Measurements from ENCODE around the gene CACNB4. TPM values are rescaled to one million over a fixed set of nuclear protein-coding genes. Genes with fewer than 3 reads are reported as not detected.

Gene CACNB4
- total RNA-seq, 1 experiment from 2014 or later = 2.0 TPM

DNA sequence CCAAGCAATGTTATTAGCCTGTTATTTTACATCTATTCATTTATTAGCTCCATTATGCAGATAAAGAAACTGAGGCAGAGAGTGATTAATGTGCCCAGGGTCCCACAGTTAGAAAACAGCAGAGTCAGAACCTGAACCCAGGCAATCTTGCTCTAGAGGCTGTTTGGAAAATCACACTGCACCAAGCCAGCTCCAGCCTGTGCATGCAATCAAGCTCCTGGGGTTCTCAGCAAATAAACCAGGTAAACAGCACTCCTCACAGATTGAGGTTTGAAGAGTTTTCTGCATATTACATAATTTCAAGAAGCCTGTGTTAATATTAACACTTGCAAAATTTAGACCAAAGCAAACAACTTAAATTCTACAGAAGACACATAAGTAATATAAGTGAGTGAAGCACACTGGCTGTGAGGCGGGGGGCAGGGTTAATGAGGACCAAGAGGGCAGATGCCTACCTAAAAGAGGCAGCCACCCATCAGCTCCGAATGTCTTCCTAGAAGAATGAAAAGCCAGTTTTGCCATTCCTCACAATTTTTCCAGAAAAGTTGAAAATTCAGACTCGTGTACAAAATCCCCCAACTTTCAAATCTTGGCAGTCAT, 35.4 kb downstream of the CACNB4 start:
- DNase-seq (ENCODE audit: low read depth, low spot score) (no peak), ATAC-seq (no peak)
- intact Hi-C loops (cut with micrococcal nuclease) = no loop called here
- H4K20me1 ChIP-seq (ENCODE audit: insufficient read depth) = no peaks in the 10 kb centered on the region
- H3K4me2 ChIP-seq (ENCODE audit: low read length) = no peak overlapping the region
- no peak overlapping the region for H3K27ac ChIP-seq (ENCODE audit: low read depth, low read length)
- H3K9me3 ChIP-seq (ENCODE audit: control insufficient read depth in 1 of 2, insufficient read depth in 1 of 2, low read depth in 1 of 2, low read length in 2 of 2) = no peaks in the 10 kb centered on the region
- CTCF ChIA-PET = no interaction called here
- no peaks in the 10 kb centered on the region for H3K36me3 ChIP-seq (ENCODE audit: control insufficient read depth in 1 of 2, insufficient read depth in 2 of 2, low read length in 2 of 2)
- no peaks in the 10 kb centered on the region for H3K27me3 ChIP-seq (ENCODE audit: insufficient read depth, low read length)
- no peak overlapping the region for H2AFZ ChIP-seq (ENCODE audit: low read depth, low read length, poor library complexity, severe bottlenecking)
- TF ChIP-seq, protein P1, sequence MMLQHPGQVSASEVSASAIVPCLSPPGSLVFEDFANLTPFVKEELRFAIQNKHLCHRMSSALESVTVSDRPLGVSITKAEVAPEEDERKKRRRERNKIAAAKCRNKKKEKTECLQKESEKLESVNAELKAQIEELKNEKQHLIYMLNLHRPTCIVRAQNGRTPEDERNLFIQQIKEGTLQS (IDR thresholded peaks at IDR 0.05) = no peak
- TF ChIP-seq EZH2 (IDR thresholded peaks at IDR 0.05) (no peak), RAD21 (IDR thresholded peaks at IDR 0.05; ENCODE audit: low read depth) (no peak), JUND (IDR thresholded peaks at IDR 0.05) (no peak), FOSL1 (IDR thresholded peaks at IDR 0.05; ENCODE audit: low read depth) (no peak), ZNF274 (IDR thresholded peaks at IDR 0.05; ENCODE audit: low read depth, low read length) (no peak), SP1 (IDR thresholded peaks at IDR 0.05; ENCODE audit: low read depth) (no peak)
- TF ChIP-seq, protein P2, sequence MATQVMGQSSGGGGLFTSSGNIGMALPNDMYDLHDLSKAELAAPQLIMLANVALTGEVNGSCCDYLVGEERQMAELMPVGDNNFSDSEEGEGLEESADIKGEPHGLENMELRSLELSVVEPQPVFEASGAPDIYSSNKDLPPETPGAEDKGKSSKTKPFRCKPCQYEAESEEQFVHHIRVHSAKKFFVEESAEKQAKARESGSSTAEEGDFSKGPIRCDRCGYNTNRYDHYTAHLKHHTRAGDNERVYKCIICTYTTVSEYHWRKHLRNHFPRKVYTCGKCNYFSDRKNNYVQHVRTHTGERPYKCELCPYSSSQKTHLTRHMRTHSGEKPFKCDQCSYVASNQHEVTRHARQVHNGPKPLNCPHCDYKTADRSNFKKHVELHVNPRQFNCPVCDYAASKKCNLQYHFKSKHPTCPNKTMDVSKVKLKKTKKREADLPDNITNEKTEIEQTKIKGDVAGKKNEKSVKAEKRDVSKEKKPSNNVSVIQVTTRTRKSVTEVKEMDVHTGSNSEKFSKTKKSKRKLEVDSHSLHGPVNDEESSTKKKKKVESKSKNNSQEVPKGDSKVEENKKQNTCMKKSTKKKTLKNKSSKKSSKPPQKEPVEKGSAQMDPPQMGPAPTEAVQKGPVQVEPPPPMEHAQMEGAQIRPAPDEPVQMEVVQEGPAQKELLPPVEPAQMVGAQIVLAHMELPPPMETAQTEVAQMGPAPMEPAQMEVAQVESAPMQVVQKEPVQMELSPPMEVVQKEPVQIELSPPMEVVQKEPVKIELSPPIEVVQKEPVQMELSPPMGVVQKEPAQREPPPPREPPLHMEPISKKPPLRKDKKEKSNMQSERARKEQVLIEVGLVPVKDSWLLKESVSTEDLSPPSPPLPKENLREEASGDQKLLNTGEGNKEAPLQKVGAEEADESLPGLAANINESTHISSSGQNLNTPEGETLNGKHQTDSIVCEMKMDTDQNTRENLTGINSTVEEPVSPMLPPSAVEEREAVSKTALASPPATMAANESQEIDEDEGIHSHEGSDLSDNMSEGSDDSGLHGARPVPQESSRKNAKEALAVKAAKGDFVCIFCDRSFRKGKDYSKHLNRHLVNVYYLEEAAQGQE (IDR thresholded peaks at IDR 0.05; ENCODE audit: low read depth) = no peak
- TF ChIP-seq, protein P3, sequence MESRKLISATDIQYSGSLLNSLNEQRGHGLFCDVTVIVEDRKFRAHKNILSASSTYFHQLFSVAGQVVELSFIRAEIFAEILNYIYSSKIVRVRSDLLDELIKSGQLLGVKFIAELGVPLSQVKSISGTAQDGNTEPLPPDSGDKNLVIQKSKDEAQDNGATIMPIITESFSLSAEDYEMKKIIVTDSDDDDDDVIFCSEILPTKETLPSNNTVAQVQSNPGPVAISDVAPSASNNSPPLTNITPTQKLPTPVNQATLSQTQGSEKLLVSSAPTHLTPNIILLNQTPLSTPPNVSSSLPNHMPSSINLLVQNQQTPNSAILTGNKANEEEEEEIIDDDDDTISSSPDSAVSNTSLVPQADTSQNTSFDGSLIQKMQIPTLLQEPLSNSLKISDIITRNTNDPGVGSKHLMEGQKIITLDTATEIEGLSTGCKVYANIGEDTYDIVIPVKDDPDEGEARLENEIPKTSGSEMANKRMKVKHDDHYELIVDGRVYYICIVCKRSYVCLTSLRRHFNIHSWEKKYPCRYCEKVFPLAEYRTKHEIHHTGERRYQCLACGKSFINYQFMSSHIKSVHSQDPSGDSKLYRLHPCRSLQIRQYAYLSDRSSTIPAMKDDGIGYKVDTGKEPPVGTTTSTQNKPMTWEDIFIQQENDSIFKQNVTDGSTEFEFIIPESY (IDR thresholded peaks at IDR 0.05; ENCODE audit: extremely low read depth, insufficient replicate concordance, low read length) = no peak
- TF ChIP-seq, protein P4, sequence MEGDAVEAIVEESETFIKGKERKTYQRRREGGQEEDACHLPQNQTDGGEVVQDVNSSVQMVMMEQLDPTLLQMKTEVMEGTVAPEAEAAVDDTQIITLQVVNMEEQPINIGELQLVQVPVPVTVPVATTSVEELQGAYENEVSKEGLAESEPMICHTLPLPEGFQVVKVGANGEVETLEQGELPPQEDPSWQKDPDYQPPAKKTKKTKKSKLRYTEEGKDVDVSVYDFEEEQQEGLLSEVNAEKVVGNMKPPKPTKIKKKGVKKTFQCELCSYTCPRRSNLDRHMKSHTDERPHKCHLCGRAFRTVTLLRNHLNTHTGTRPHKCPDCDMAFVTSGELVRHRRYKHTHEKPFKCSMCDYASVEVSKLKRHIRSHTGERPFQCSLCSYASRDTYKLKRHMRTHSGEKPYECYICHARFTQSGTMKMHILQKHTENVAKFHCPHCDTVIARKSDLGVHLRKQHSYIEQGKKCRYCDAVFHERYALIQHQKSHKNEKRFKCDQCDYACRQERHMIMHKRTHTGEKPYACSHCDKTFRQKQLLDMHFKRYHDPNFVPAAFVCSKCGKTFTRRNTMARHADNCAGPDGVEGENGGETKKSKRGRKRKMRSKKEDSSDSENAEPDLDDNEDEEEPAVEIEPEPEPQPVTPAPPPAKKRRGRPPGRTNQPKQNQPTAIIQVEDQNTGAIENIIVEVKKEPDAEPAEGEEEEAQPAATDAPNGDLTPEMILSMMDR (IDR thresholded peaks at IDR 0.05 in 2 of 3, conservative IDR thresholded peaks at IDR 0.05 in 1 of 3; ENCODE audit: borderline replicate concordance in 1 of 3, insufficient read depth in 1 of 3, low read depth in 2 of 3, low read length in 2 of 3) = no peak
- no TSS peak for BruUV-seq (replicated peaks)
- POLR2A ChIA-PET = no interaction called here
- no peaks in the 10 kb centered on the region for H3K4me1 ChIP-seq (ENCODE audit: control insufficient read depth in 1 of 2, insufficient read depth in 2 of 2, low read length in 2 of 2)
- RAD21 ChIA-PET (ENCODE audit: low non-redundant PET in 1 of 2, low total read pairs in 2 of 2, uncharacterized antibody in 2 of 2, unreplicated experiment in 2 of 2) = no interaction called here
- no peak overlapping the region for H3K9ac ChIP-seq (ENCODE audit: low read length)
- no peaks in the 10 kb centered on the region for H3K79me2 ChIP-seq (ENCODE audit: insufficient read depth, low read length)
- no peaks in the 10 kb centered on the region; the same call in 1 of the 2 replicates for H3K9me2 ChIP-seq (ENCODE audit: insufficient read depth)
- no peak overlapping the region for H3K4me3 ChIP-seq (replicated peaks in 1 of 2; ENCODE audit: low read depth in 1 of 2, low read length in 2 of 2)

All from HCT116 (cell line).